ENCODE results near the gene SLC27A5. TPM values are rescaled to one million over a fixed set of nuclear protein-coding genes. Genes with fewer than 3 reads are reported as not detected.

Gene SLC27A5
- total and polyA plus RNA-seq, 9 of the 15 experiments (the other 6 are each of a cell fraction or from before 2014, with no cell fraction given): 42.2 to 318 (median 64.7) TPM

GRCh38 chr19:58453743-58454142, 58.0 kb downstream of the SLC27A5 start:
- 84% methylated on average over 6 of the region's 6 CpGs for WGBS (ENCODE audit: insufficient coverage, low coverage, missing lambda C conversion rate)
- Histone ChIP-seq H3K4me1 (replicated peaks in 1 of 2; ENCODE audit: control insufficient read depth in 2 of 2, insufficient read depth in 2 of 2, low read length in 2 of 2) (peaks cover 4 to 15% of the 10 kb centered on the region in 2 experiments; a peak in 4 of 5 replicates), H4K20me1 (replicated peaks; ENCODE audit: control insufficient read depth, insufficient read depth, low read length) (no peaks in the 10 kb centered on the region), H3K9ac (ENCODE audit: insufficient read depth in 1 of 2, low read depth in 2 of 2, low read length in 2 of 2) (no peak overlapping the region), H3K27me3 (ENCODE audit: control insufficient read depth in 2 of 2, insufficient read depth in 2 of 2, low read length in 2 of 2) (no peaks in the 10 kb centered on the region), H3K9me1 (ENCODE audit: control insufficient read depth, insufficient read depth, low read length) (no peaks in the 10 kb centered on the region), H3K9me3 (replicated peaks; ENCODE audit: control insufficient read depth, insufficient read depth, low read depth, low read length) (peaks cover 12% of the 10 kb centered on the region), H3K36me3 (ENCODE audit: control insufficient read depth, insufficient read depth, low read length) (peaks cover 32% of the 10 kb centered on the region; the same call in 1 of the 3 replicates), H2AFZ (ENCODE audit: low read depth, low read length) (no peak overlapping the region), H3K79me2 (ENCODE audit: control insufficient read depth, insufficient read depth, low read length) (peaks cover 8% of the 10 kb centered on the region; the same call in 2 of the 3 replicates), H3K4me3 (no peak overlapping the region), H3K27ac (ENCODE audit: extremely low read depth, low read depth, low read length) (no peak overlapping the region), H3K4me2 (ENCODE audit: insufficient read depth, low read length) (no peak overlapping the region)
- no peak for TF ChIP-seq RNF219 (CRISPR knock-in tag; IDR thresholded peaks at IDR 0.05)
- FAIRE-seq (peak; percentile 62), ATAC-seq (no peak), DNase-seq (ENCODE audit: extremely low read depth in 1 of 4, low spot score in 3 of 4) (no peak)
- BruUV-seq (replicated peaks): no TSS peak
- in situ Hi-C loops (cut with MboI): no loop called here
- ChIA-PET CTCF (ENCODE audit: low intra/inter-chr PET ratio) (no interaction called here), POLR2A (no interaction called here)
- intact Hi-C loops (cut with micrococcal nuclease): no loop called here

All from K562 (cell line).